GM11168 (cell line): ENCODE measurements around the gene RASGRF2.

Experiments
- in situ Hi-C: fragments of 300-500 bp; cut with MboI; formaldehyde crosslinking; loops from one replicate; pipeline ENCODE4 v1.12.0; 2022; ENCODE audit warnings: low sequenced_read_pairs; ENCODE audit not compliant: unreplicated experiment

RASGRF2 gene

DNA sequence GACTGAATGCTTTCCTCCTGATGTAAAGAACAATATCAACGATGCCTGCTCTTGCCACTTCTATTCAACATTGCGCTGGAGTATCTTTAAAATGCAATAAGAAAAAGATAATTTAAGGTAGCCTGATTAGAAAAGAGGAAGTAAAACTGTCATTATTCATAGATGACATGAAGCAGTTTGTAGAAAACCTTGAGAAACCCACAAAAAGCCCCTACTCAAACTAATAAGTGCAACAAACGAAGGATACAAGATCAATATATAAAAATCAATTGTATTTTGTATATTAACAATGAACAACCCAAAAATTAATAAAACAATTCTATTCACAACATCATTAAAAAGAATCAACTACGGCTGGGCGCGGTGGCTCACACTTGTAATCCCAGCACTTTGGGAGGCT lies 196.6 kb downstream of the RASGRF2 start:
- in situ Hi-C loops, result no loop called here

GRCh38 chr5:81161012-81161601 lies 200.9 kb downstream of the RASGRF2 start:
- in situ Hi-C loops, result no loop called here

DNA sequence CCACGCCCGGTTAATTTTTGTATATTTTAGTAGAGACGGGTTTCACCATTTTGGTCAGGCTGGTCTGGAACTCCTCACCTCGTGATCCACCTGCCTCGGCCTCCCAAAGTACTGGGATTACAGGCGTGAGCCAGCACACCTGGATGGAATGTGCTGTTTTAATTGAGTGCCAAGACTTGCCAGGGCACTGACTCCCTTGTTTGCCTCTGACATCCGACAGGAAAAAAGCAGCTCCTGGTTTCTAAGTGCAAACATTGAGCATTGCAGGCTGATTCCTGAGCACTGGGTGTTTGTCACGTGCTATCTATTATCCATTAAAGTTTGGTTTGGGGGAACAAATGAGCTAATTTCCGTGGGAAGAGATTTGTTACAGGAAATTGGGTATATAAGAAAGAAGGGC lies 202.3 kb downstream of the RASGRF2 start:
- in situ Hi-C loops, result no loop called here

GRCh38 chr5:81163651-81164050 lies 203.5 kb downstream of the RASGRF2 start:
- in situ Hi-C loops, result no loop called here

- in situ Hi-C loops, result no loop called here
These were observed 204.3 kb downstream of the RASGRF2 start for GRCh38 chr5:81164476-81164875.

DNA sequence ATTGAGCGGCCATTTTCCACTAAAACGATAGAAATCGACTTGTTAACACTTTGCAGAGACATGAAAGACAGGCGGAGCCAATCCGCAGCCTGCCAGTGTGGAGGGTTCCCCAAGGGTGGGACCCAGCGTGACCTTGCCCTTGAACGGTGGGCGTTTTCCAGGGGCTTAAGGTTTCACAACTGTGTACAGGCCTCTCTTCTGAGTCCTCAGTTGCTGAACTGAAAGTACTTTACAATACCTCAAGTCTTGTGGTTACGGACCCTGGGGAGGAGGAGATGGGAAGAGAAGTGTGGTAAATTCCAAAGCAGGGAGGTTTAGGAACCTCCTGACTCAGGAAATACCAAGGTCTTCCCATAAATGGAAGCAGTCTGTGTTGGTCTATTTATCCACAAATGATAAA lies 204.8 kb downstream of the RASGRF2 start:
- in situ Hi-C loops, result no loop called here

DNA sequence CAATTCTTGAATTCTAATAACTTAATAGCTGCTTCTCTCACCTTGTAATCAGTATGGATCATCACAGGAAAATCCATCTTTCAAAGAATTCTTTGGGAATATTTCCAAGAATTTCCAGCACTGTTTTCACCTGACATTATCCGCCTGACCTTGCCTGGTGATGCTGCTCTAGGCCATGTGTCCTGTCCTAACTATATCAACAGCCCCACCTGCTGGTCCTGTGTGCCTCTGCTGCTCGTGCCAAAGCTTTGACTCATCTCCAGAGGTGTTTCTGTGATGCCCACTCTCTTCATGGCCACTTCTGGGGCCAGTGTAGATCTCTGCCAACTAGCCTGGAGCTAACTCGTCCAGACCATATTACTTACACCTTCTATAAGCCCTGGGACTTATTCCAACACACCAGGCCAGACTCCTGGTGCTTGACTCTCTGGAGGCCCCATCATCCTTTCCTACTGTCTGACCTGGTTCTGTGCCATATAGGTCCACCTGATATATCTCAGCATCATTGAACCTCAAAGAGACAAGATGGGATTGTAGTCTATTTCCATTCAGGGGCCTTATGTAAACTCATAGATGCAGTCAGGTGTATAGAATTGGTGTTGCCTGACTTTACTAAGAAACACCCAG lies 205.4 kb downstream of the RASGRF2 start:
- in situ Hi-C loops, result no loop called here

DNA sequence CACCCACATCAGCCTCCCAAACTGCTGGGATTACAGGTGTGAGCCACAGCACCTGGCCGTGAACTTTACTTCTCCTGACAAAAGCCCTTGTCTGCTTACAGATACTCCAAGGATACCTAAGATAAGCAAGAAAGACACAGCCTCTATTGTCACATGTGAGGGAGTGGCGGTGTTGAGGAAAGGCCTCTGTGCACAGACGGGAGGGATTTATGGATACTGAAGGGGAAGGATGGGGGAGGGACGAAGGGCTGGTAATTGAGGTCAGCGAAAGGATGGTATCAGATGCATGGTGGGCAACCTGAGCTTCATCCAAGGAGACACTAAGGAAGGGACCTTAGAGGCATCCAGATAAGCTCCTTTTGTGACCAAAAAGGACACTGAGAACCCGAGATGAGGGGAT lies 206.3 kb downstream of the RASGRF2 start:
- in situ Hi-C loops, result no loop called here

DNA sequence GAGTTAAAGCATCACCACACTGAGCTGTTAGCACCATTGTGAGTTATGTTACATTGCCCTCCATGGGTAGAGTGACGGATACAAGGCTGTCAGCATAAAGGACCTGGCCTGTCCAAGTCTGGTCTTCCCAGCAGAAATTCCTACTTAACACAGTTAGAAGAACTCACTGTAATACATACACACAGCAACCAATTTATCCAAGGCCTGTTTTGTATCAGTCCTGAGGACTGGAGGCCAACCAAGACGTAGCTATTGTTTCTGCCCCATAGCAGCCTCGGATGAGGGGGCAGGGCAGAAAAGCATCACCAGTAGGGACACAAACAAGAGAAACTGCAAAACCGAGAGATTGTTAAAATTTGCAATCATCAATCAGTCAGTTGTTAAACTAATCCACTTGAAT lies 206.9 kb downstream of the RASGRF2 start:
- in situ Hi-C loops, result no loop called here

DNA sequence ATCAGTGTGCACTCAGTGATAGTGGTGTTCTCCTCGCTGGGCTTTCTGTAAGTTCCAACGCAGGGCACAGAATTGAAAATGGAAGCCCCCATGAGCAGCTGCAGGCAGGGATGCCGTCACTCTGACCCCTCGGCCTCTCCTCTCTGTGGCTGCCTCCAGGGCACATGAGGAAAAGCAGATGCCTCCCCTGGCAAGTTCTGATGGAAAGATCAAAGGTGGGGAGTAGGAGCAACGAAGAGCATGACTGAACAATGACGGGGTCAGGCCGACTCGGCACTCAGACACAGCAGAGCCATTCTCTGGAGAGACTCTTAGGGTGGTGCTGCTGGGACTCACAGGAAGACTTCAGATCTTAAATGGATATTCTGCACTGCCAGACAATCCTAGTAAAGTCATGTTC lies 207.4 kb downstream of the RASGRF2 start:
- in situ Hi-C loops, result no loop called here

- in situ Hi-C loops, result no loop called here
These were observed 209.8 kb downstream of the RASGRF2 start for GRCh38 chr5:81169924-81170323.

DNA sequence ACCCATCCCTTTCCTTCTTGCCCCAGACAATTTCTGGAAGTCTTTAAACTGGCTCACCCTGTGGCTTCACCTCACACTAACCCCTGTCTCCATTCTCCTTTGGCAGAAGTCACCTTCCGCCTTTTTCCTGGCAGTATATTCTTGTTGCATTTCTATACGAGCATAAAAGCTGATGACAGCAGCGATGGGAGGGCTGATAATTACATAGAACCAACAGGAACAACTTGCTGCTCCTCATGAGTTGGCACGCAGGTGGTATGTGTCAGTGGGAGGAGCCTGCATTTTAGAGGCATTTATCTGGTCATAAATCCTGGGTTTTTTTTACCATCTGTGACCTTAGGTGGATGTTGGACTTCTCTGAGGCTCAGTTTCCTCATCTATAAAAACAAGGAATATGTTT lies 211.6 kb downstream of the RASGRF2 start:
- in situ Hi-C loops, result no loop called here

GRCh38 chr5:81172710-81173109 lies 212.5 kb downstream of the RASGRF2 start:
- in situ Hi-C loops, result no loop called here

DNA sequence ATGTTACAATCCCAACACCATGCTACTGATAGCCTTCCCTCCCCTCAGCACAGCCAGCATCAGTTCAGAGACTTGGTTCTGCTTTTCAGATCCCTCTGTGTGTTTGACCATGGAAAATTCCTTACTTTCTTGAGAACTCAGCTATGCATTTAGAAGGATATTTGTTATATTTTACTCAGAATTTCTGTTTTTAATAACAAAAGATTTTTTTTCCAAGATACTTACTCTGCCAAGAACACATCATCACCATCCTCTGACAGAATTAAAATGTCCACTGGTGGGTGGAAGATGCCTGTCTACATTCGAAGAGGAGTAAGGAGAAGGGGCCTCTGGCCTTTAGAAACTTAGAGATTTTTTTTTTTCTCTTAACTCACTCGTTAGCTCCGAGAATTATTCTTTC lies 216.9 kb downstream of the RASGRF2 start:
- in situ Hi-C loops, result loop anchor here (25.0 kb wide), 1 partner anchor 490 kb away; no protein-coding TSS in a partner anchor

DNA sequence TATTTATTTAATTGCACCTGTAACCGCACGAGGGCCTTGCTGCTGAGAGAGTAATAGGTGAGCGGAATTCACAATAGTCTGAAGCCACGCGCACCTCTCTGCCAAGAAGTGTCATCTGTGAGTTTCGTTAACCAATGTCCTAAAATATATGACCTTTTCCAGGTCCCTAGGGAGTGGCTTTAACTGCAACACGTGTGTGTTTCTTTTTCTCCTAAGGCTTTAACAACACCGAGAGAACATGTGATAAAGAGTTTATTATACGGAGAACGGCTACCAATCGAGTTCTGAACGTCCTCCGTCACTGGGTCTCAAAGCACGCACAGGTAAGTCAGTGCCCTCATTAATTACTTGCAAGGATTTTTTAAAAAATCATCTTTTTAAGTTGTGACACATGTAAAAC lies 219.8 kb downstream of the RASGRF2 start:
- in situ Hi-C loops, result loop anchor here (25.0 kb wide), 1 partner anchor 493 kb away; no protein-coding TSS in a partner anchor

DNA sequence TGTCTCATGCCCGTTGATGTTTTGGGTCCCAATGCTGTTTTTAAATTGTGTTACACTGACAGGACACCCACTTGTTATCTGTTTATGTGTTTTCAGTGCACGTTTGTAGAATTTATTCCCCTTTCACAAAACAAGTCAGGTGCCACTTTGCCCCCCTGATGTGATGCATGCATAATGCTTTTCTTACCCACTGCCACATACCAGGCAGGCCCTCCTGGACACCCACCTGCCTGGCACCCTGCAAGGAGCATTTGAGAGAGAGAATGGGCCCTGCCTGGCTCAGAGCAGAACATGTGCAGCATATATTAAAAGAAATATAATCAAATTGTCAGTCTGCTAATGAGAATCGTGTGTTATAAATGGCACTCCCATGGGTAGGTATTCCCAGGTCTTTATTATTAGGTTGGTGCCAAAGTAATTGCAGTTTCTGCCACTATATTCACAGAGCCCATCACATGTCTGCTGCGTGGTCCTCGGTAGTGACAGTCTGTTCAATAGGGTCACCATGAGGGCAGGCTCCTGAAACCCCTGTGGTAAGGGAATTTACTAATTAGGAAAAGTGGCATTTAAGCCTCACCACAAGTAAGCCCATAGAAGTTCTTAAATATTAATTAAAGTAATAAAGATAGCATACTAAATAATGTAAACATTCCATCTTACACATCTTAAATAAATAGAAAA lies 220.8 kb downstream of the RASGRF2 start:
- in situ Hi-C loops, result loop anchor here (25.0 kb wide), 1 partner anchor 494 kb away; no protein-coding TSS in a partner anchor

DNA sequence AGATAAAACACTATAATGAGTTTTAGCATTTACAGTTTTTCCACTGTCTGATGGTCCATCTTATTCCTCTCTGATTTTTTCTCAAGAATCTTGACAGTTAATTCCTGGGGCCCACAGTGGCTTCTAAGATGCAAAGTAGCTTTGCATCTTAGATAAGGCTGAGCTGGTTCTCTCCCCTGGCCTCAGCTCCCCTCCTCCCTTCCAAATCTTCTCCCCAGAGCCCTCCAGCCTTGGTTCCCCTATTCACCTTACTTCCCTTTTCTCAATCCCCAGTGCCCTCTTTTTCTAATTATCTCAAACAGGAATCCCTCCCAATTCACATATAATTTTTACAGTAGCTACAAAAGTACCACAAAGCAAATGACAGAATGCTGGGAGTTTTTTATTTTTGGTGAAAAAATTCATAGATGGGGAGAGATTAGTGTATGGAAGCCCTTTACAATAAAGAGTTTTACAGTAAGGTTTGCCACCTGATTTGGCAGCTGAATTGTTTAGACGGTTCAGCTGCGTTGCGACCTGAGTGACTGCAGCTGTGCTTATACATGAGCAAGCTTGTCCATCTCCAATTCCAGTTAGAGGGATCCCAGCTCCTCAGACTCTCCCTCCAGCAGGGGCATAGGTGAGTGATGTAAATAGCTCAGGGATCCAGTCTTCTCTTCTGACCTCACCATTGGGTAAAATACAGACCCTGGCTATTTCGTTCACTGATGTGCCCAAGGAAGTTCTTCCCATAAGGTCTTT lies 221.6 kb downstream of the RASGRF2 start:
- in situ Hi-C loops, result loop anchor here (25.0 kb wide), 1 partner anchor 494 kb away; no protein-coding TSS in a partner anchor

DNA sequence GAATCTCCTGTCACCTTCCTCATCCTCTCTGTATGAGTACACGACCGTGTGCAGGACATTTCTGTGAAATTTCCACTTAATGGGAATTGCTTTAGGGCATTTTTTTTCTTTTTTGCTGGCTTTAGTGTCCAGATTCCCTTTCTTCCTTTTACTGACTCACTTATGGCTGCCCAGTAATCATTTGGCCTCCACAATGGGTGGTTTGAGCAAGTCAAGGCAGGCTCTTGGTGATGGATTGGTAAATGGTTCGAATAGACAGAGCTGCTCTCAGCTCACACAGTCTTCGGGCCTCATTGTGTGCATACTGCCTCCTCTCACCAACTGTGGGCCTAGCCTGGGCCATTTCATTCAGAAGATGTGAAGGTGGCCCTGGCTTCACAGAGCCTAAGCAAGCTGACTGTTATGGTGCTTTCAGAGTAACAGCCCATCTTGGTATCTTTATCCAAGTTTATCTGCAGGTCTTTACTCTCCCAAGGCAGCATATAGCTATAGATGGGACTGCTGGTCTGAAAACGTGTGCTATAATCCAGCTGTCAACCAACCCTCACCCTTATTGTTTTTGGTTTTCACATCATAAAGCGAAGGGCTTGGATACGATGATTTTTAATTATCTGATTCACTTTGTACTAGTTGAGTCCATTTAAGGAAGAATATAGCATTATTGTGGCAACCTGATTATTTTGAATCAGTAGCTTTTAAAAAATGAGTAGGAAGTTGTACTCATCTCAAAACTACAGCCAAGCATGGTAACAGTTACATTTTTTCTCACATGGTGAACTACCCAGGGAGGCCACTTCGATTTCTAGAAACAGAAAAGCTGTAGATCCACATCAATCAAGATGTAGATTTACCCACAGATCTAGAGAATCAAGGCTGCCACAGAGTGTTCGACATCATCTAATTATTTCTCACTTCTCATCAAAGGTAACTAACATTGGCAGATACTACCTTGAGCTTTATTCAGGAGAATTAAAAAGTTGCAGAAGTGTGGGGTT lies 222.5 kb downstream of the RASGRF2 start:
- in situ Hi-C loops, result loop anchor here (25.0 kb wide), 1 partner anchor 495 kb away; no protein-coding TSS in a partner anchor
